Neural progenitor cell (in vitro differentiated cells): ENCODE measurements around the gene EMILIN1.

Experiments used
- CTCF ChIP-seq: fragments of 200-600 bp; sonication (generic); IDR thresholded peaks from 2 replicates; pipeline ENCODE4 v1.5.1; 2017; ENCODE audit warnings: antibody characterized with exemption, mild to moderate bottlenecking
- EZH2 ChIP-seq: fragments of 200-600 bp; sonication (generic); IDR thresholded peaks from 2 replicates; pipeline ENCODE4 v1.6.1; 2017; ENCODE audit warnings: antibody characterized with exemption, mild to moderate bottlenecking, moderate library complexity
- EZH2phosphoT487 ChIP-seq: fragments of 200-600 bp; sonication (generic); IDR thresholded peaks from 2 replicates; pipeline ENCODE4 v1.6.1; 2017; ENCODE audit warnings: antibody characterized with exemption

GRCh38 chr2:27039871-27040270, 38.5 kb upstream of the EMILIN1 start:
- TF ChIP-seq CTCF (no peak), EZH2 (no peak), EZH2phosphoT487 (no peak)
